SU-DHL-6 (cell line): ENCODE data around the gene C11orf68.

Experiments
- EZH2phosphoT487 ChIP-seq: fragments of 200-600 bp; sonication (generic), shearing (Covaris generic); conservative IDR thresholded peaks from 2 replicates; pipeline ENCODE4 v1.6.1; 2018; ENCODE audit warnings: mild to moderate bottlenecking, antibody characterized with exemption, low read length, moderate library complexity, mixed read lengths
- TF ChIP-seq, protein P1 (sequence below): fragments of 200-600 bp; sonication (generic); IDR thresholded peaks from one replicate; pipeline ENCODE4 v1.5.1; 2017; ENCODE audit warnings: antibody characterized with exemption, mild to moderate bottlenecking, low read length, moderate library complexity; ENCODE audit not compliant: insufficient read depth, poor library complexity, severe bottlenecking

DNA sequence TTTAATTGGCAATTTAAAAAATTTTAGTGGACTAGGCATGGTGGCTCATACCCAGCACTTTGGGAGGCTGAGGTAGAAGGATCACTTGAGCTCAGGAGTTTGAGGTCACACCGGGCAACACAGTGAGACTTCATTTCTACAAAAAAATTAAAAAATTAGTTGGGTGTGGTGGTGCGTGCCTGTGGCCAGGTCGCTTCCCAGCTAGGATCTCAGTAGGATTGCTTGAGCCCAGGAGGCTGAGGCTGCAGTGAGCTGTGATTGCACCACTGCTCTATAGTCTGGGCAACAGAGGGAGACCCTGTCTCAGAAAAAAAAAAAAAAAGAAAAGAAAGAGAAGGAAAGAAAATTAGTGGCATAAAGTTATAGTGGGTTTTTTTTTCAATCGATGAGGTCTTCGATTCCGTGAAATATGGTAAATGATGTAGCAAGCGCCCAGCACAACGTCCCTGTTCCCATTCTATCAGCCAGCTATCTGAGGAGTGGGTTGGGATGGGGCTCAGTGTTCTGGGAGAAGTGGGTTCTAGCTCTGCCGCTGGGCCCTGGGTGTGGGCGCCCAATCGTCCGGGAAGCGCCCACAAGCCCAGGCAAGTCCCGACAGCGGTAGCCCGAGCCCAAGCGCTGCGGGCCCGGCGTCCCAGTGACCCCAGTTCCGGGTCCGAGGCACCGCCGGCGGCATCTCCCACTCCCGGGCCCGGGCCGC, 20.1 kb downstream of the C11orf68 start:
- TF ChIP-seq, protein P1, sequence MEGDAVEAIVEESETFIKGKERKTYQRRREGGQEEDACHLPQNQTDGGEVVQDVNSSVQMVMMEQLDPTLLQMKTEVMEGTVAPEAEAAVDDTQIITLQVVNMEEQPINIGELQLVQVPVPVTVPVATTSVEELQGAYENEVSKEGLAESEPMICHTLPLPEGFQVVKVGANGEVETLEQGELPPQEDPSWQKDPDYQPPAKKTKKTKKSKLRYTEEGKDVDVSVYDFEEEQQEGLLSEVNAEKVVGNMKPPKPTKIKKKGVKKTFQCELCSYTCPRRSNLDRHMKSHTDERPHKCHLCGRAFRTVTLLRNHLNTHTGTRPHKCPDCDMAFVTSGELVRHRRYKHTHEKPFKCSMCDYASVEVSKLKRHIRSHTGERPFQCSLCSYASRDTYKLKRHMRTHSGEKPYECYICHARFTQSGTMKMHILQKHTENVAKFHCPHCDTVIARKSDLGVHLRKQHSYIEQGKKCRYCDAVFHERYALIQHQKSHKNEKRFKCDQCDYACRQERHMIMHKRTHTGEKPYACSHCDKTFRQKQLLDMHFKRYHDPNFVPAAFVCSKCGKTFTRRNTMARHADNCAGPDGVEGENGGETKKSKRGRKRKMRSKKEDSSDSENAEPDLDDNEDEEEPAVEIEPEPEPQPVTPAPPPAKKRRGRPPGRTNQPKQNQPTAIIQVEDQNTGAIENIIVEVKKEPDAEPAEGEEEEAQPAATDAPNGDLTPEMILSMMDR: no peak
- TF ChIP-seq EZH2phosphoT487: no peak
